ENCODE data around the gene SESN1. TPM values are rescaled to one million over a fixed set of nuclear protein-coding genes. Genes with fewer than 3 reads are reported as not detected.
"Not testable (repeated sequence)": the region's sequence is repeated elsewhere in the genome, so short reads cannot be mapped to it uniquely, and the experiment has no call there.

SESN1 gene
- total RNA-seq, 2 experiments from 2014 or later: 22.1 to 23.3 TPM

DNA sequence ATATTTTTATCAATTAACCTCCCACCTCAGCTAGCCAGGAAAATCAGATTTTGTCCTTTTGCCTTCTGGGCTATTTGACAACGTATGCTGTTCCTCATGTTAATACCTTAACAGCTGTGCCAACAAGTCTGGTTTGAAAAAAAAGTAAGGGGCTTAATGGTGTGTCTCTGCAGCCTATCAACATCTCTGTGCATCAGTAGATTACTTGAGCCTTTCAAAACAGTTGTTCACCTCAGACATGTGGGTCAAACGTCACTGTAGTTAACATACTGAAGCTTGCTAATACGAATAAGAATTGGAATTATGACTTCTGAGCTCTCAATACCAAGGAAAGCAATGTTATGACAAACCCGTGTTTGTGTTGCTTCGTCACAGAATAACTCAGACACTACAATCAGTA, 23.7 kb upstream of the SESN1 start:
- Mint-ChIP-seq H3K9me3 (no peaks in the 10 kb centered on the region), H3K27me3 (no peaks in the 10 kb centered on the region), H3K36me3 (ENCODE audit: low read depth) (no peaks in the 10 kb centered on the region), H3K4me1 (ENCODE audit: low read depth) (peaks cover 17% of the 10 kb centered on the region), H3K4me3 (no peak overlapping the region), H3K27ac (no peak overlapping the region)
- ATAC-seq: no peak
- DNase-seq: no peak
- ChIA-PET POLR2A (no interaction called here), CTCF (no interaction called here)
- intact Hi-C loops (cut with micrococcal nuclease): no loop called here
- TF ChIP-seq, protein P1, sequence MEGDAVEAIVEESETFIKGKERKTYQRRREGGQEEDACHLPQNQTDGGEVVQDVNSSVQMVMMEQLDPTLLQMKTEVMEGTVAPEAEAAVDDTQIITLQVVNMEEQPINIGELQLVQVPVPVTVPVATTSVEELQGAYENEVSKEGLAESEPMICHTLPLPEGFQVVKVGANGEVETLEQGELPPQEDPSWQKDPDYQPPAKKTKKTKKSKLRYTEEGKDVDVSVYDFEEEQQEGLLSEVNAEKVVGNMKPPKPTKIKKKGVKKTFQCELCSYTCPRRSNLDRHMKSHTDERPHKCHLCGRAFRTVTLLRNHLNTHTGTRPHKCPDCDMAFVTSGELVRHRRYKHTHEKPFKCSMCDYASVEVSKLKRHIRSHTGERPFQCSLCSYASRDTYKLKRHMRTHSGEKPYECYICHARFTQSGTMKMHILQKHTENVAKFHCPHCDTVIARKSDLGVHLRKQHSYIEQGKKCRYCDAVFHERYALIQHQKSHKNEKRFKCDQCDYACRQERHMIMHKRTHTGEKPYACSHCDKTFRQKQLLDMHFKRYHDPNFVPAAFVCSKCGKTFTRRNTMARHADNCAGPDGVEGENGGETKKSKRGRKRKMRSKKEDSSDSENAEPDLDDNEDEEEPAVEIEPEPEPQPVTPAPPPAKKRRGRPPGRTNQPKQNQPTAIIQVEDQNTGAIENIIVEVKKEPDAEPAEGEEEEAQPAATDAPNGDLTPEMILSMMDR (IDR thresholded peaks at IDR 0.05): no peak

DNA sequence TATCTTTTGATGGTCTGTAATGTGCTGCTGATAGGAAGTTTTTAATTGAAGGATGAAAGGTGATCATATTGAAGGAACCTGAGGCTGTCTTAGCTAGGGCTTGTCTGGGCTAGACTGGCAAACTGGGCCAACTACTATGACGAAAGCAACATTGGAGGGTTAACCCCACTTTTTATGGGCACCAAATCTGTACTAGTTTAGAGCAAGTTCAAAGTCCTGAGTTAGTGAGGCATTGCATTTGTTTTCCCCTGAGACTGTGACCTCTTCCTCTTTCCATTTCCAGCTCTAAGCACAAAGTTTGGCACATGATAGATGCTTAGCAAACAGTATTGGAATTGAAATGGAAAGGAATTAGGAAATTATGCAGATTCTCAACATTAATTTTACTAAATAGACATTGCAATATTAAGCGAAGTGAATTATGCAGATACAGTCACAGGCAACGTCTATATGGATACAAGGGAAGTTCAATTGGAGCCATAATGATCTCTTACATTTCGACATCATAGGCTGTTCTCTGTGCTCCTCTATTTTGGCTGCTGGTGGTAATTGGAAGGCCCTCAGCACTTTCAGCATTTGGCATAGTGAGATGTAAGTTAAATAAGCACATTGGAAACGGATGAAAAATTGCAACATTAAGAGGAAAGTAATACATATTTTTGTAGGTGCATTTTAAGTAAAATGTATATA, 22.8 kb upstream of the SESN1 start:
- ATAC-seq (no peak), DNase-seq (no peak)
- Mint-ChIP-seq H3K4me3 (no peak overlapping the region), H3K36me3 (ENCODE audit: low read depth) (no peaks in the 10 kb centered on the region), H3K27ac (no peak overlapping the region), H3K27me3 (no peaks in the 10 kb centered on the region), H3K4me1 (ENCODE audit: low read depth) (peaks cover 17% of the 10 kb centered on the region), H3K9me3 (no peaks in the 10 kb centered on the region)
- CTCF ChIA-PET: no interaction called here
- TF ChIP-seq, protein P1 (IDR thresholded peaks at IDR 0.05): no peak
- intact Hi-C loops (cut with micrococcal nuclease): no loop called here
- POLR2A ChIA-PET: no interaction called here

DNA sequence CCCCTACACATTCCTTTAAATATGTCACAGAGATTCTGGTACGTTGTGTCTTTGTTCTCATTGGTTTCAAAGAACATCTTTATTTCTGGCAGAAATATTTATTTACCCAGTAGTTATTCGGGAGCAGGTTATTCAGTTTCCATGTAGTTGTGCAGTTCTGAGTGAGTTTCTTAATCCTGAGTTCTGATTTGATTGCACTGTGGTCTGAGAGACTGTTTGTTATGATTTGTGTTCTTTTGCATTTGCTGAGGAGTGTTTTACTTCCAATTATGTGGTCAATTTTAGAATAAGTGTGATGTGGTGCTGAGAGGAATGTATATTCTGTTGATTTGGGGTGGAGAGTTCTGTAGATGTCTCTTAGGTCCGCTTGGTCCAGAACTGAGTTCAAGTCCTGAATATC, 18.0 kb upstream of the SESN1 start:
- H3K9me3 Mint-ChIP-seq; H3K4me3 Mint-ChIP-seq; H3K27me3 Mint-ChIP-seq; H3K4me1 Mint-ChIP-seq (ENCODE audit: low read depth); intact Hi-C loops (cut with micrococcal nuclease); DNase-seq; ATAC-seq; POLR2A ChIA-PET; CTCF ChIA-PET; H3K27ac Mint-ChIP-seq: not testable (repeated sequence)
- peaks cover 19% of the 10 kb centered on the region for H3K36me3 Mint-ChIP-seq (ENCODE audit: low read depth)

DNA sequence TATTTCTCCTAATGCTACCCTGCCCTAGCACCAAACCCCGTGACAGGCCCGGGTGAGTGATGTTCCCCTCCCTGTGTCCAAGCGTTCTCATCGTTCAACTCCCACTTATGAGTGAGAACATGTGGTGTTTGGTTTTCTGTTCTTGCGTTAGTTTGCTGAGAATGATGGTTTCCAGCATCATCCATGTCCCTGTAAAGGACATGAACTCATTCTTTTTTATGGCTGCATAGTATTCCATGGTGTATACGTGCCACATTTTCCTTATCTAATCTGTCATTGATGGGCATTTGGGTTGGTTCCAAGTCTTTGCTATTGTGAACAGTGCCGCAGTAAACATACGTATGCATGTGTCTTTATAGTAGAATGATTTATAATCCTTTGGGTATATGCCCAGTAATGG, 15.0 kb upstream of the SESN1 start:
- CTCF ChIA-PET; H3K27me3 Mint-ChIP-seq; DNase-seq; POLR2A ChIA-PET; H3K4me3 Mint-ChIP-seq; H3K9me3 Mint-ChIP-seq; H3K27ac Mint-ChIP-seq; ATAC-seq; H3K4me1 Mint-ChIP-seq (ENCODE audit: low read depth); intact Hi-C loops (cut with micrococcal nuclease): not testable (repeated sequence)
- H3K36me3 Mint-ChIP-seq (ENCODE audit: low read depth): peaks cover 19% of the 10 kb centered on the region

DNA sequence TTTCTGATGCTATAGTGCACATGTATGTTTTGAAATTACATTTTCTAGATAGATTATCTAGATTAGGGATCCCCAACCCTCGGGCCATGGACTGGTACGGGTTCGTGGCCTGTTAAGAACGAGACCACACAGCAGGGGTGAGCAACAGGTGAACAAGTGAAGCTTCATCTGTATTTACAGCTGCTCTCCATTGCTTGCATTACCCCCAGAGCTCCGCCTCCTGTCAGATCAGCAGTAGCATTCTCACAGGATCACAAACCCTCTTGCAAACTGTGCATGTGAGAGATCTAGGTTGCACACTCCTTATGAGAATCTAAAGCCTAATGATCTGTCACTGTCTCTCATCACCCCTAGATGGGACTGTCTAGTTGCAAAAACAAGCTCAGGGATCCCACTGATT, 11.0 kb upstream of the SESN1 start:
- POLR2A ChIA-PET: no interaction called here
- Mint-ChIP-seq H3K4me3 (no peak overlapping the region), H3K27me3 (no peaks in the 10 kb centered on the region)

DNA sequence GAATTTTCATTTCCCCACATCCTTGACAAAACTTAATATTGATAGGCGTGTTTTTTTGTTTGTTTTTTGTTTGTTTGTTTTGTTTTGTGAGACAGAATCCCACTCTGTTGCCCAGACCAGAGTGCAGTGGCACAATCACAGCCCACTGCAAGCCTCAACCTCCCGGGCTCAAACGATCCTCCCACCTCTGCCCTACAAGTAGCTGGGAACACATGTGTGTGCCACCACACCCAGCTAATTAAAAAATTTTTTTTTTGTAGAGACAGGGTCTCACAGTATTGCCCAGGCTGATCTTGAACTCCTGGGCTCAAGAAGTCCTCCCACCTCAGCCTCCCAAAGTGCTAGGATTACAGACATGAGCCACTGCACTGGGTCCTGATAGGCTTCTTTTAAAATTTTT, 9.9 kb upstream of the SESN1 start:
- peaks cover 1% of the 10 kb centered on the region for H3K4me1 Mint-ChIP-seq (ENCODE audit: low read depth)
- H3K36me3 Mint-ChIP-seq (ENCODE audit: low read depth): peaks cover 10% of the 10 kb centered on the region
- no peak for ATAC-seq
- H3K27ac Mint-ChIP-seq: no peak overlapping the region
- H3K9me3 Mint-ChIP-seq: no peaks in the 10 kb centered on the region
- TF ChIP-seq, protein P1 (IDR thresholded peaks at IDR 0.05): no peak
- no peak for DNase-seq
- no peak overlapping the region for H3K4me3 Mint-ChIP-seq
- ChIA-PET POLR2A (interaction anchor here (0.6 kb wide), 1 partner anchor 32 kb away, joined by 3 read pairs; no protein-coding TSS in a partner anchor), CTCF (interaction anchor here (1.0 kb wide), 1 partner anchor 83 kb away, joined by 3 read pairs; no protein-coding TSS in a partner anchor)
- intact Hi-C loops (cut with micrococcal nuclease): no loop called here
- H3K27me3 Mint-ChIP-seq: no peaks in the 10 kb centered on the region

More for the DNA sequence above, 11.0 kb upstream of the SESN1 start:
- no peak overlapping the region for H3K27ac Mint-ChIP-seq
- CTCF ChIA-PET: no interaction called here
- ATAC-seq (no peak), DNase-seq (no peak)
- H3K4me1 Mint-ChIP-seq (ENCODE audit: low read depth): peaks cover 3% of the 10 kb centered on the region
- TF ChIP-seq, protein P1 (IDR thresholded peaks at IDR 0.05): no peak
- intact Hi-C loops (cut with micrococcal nuclease): no loop called here
- peaks cover 5% of the 10 kb centered on the region for H3K9me3 Mint-ChIP-seq
- peaks cover 16% of the 10 kb centered on the region for H3K36me3 Mint-ChIP-seq (ENCODE audit: low read depth)
